Ascending aorta (tissue), 2 donors: Measurements from ENCODE around the gene CCN6. TPM values are rescaled to one million over a fixed set of nuclear protein-coding genes. Genes with fewer than 3 reads are reported as not detected.
A peak's percentile ranks its signal among the peaks of the same experiment; 100 is the strongest.

Experiments used
- DNase-seq, 2 donors: peaks; one replicate each; pipeline ENCODE4 v3.0.0-alpha.2; 2019; ENCODE audit warnings: low spot score in 2 of 2
- H3K27ac ChIP-seq, 2 donors: fragments of 200-600 bp; sonication (generic); one replicate each; pipeline ENCODE4 v1.5.1; 2016 to 2017; ENCODE audit warnings: mild to moderate bottlenecking in 1 of 2
- H3K27me3 ChIP-seq: fragments of 200-600 bp; sonication (generic); one replicate; pipeline ENCODE4 v1.5.1; 2017
- H3K36me3 ChIP-seq, 2 donors: fragments of 200-600 bp; sonication (generic); one replicate each; pipeline ENCODE4 v1.5.1; 2016
- H3K4me1 ChIP-seq, 2 donors: fragments of 200-600 bp; sonication (generic); one replicate each; pipeline ENCODE4 v1.5.1; 2016 to 2017; ENCODE audit warnings: mild to moderate bottlenecking in 1 of 2
- H3K4me3 ChIP-seq, 2 donors: fragments of 200-600 bp; sonication (generic); one replicate each; pipeline ENCODE4 v1.5.1; 2016 to 2017; ENCODE audit warnings: mild to moderate bottlenecking in 1 of 2
- H3K9me3 ChIP-seq, 2 donors: fragments of 200-600 bp; sonication (generic); one replicate each; pipeline ENCODE4 v1.5.1; 2016
- CTCF ChIP-seq, 3 experiments: fragments of 200-600 bp in 2 of 3; fragments of 450-650 bp in 1 of 3; sonication (generic) in 2 of 3; IDR thresholded peaks; one replicate each; pipeline ENCODE4 v1.5.1; 2016 to 2019; ENCODE audit warnings: antibody characterized with exemption in 3 of 3, mild to moderate bottlenecking in 1 of 3, moderate library complexity in 1 of 3
- intact Hi-C: fragments of 100-400 bp; cut with DNase I; formaldehyde crosslinking; loops from one replicate; pipeline ENCODE4 v1.15.1; 2023
- total RNA-seq: library from RNA; depleted of rRNA; stranded (reverse); fragments of >200 nt; gene quantifications from one replicate; pipeline ENCODE4 v1.1.0, GENCODE V29; 2016

The CCN6 gene
- total RNA-seq, 1 donor from 2014 or later, result not detected

GRCh38 chr6:112022749-112023148 lies 31.2 kb upstream of the CCN6 start:
- intact Hi-C loops, result no loop called here
- no peak for TF ChIP-seq CTCF (IDR thresholded peaks at IDR 0.05)
- H3K9me3 ChIP-seq, result peaks cover 0 to 8% of the 10 kb centered on the region in 2 donors
- H3K27ac ChIP-seq, result no peak overlapping the region
- H3K4me1 ChIP-seq, result peaks cover 0 to 17% of the 10 kb centered on the region in 2 donors
- no peaks in the 10 kb centered on the region for H3K36me3 ChIP-seq
- H3K27me3 ChIP-seq, result no peaks in the 10 kb centered on the region
- H3K4me3 ChIP-seq, result no peak overlapping the region
- DNase-seq, result no peak

GRCh38 chr6:112024464-112024863 lies 29.4 kb upstream of the CCN6 start:
- Histone ChIP-seq H3K36me3 (no peaks in the 10 kb centered on the region), H3K4me1 (peaks cover 0 to 8% of the 10 kb centered on the region in 2 donors), H3K9me3 (peaks cover 0 to 8% of the 10 kb centered on the region in 2 donors), H3K4me3 (no peak overlapping the region), H3K27ac (no peak overlapping the region), H3K27me3 (no peaks in the 10 kb centered on the region)
- DNase-seq, result no peak
- intact Hi-C loops, result no loop called here
- TF ChIP-seq CTCF (IDR thresholded peaks at IDR 0.05), result no peak

GRCh38 chr6:112026933-112027332 lies 27.0 kb upstream of the CCN6 start:
- H3K27ac ChIP-seq, result no peak overlapping the region
- no peak for TF ChIP-seq CTCF (IDR thresholded peaks at IDR 0.05)
- no peaks in the 10 kb centered on the region for H3K4me1 ChIP-seq
- H3K36me3 ChIP-seq, result no peaks in the 10 kb centered on the region
- H3K27me3 ChIP-seq, result no peaks in the 10 kb centered on the region
- peaks cover 0 to 8% of the 10 kb centered on the region in 2 donors for H3K9me3 ChIP-seq
- no peak overlapping the region for H3K4me3 ChIP-seq
- intact Hi-C loops, result no loop called here
- DNase-seq, result no peak

- intact Hi-C loops, result no loop called here
- no peak for DNase-seq
- H3K27me3 ChIP-seq, result no peaks in the 10 kb centered on the region
- no peaks in the 10 kb centered on the region for H3K36me3 ChIP-seq
- no peak for TF ChIP-seq CTCF (IDR thresholded peaks at IDR 0.05)
- H3K4me3 ChIP-seq, result no peak overlapping the region
- H3K9me3 ChIP-seq, result peaks cover 0 to 8% of the 10 kb centered on the region in 2 donors
- no peak overlapping the region for H3K27ac ChIP-seq
- H3K4me1 ChIP-seq, result no peaks in the 10 kb centered on the region
These were observed 25.8 kb upstream of the CCN6 start for GRCh38 chr6:112027942-112028674.

GRCh38 chr6:112029045-112029822 lies 24.7 kb upstream of the CCN6 start:
- TF ChIP-seq CTCF (IDR thresholded peaks at IDR 0.05), result peak; percentile 32 to 54 (median 47)
- peak in 1 of 2 donors; percentile 78 for DNase-seq
- Histone ChIP-seq H3K4me3 (no peak overlapping the region), H3K27ac (peak overlapping the region in 1 of 2 donors; percentile 28), H3K9me3 (peaks cover 0 to 1% of the 10 kb centered on the region in 2 donors), H3K4me1 (peaks cover 0 to 3% of the 10 kb centered on the region in 2 donors), H3K36me3 (no peaks in the 10 kb centered on the region), H3K27me3 (no peaks in the 10 kb centered on the region)
- intact Hi-C loops, result no loop called here
